GM23338 (cell line): ENCODE results near the gene PLD6.

ENCODE experiments used
- CTCF ChIP-seq, 2 experiments: fragments of 200-600 bp in 1 of 2; sonication (generic) in 1 of 2; conservative IDR thresholded peaks; 2 replicates each; pipeline versions ENCODE4 v1.5.1 to v1.6.1; 2016 to 2017; ENCODE audit warnings: antibody characterized with exemption in 2 of 2, low read depth in 2 of 2, mild to moderate bottlenecking in 2 of 2, moderate library complexity in 1 of 2
- EZH2 ChIP-seq: fragments of 200-600 bp; sonication (generic); IDR thresholded peaks from one replicate; pipeline ENCODE4 v1.8.0; 2017; ENCODE audit warnings: antibody characterized with exemption, mild to moderate bottlenecking, low read depth; ENCODE audit not compliant: unreplicated experiment
- EZH2phosphoT487 ChIP-seq: fragments of 200-600 bp; sonication (generic); IDR thresholded peaks from one replicate; pipeline ENCODE4 v1.8.1; 2018; ENCODE audit warnings: antibody characterized with exemption; ENCODE audit not compliant: unreplicated experiment
- JUNB ChIP-seq: IDR thresholded peaks from one replicate; pipeline ENCODE4 v1.6.1; 2016; ENCODE audit warnings: antibody characterized with exemption; ENCODE audit not compliant: unreplicated experiment
- REST ChIP-seq: IDR thresholded peaks from one replicate; pipeline ENCODE4 v1.6.1; 2018; ENCODE audit warnings: antibody characterized with exemption; ENCODE audit not compliant: unreplicated experiment

GRCh38 chr17:17173921-17174320, 32.2 kb downstream of the PLD6 start:
- TF ChIP-seq EZH2phosphoT487: no peak
- no peak for TF ChIP-seq CTCF (conservative IDR thresholded peaks at IDR 0.05; ENCODE audit: low read depth in 2 of 2)
- no peak for TF ChIP-seq REST
- no peak for TF ChIP-seq EZH2
- no peak for TF ChIP-seq JUNB
